Activated naive CD4-positive, alpha-beta T cell (primary cell): ENCODE measurements around the gene ENGASE.
"Not testable (repeated sequence)": the region's sequence is repeated elsewhere in the genome, so short reads cannot be mapped to it uniquely, and the experiment has no call there.

Source experiments
- DNase-seq, 4 experiments: peaks; one replicate each; lab custom pipeline; 2025; lab: John Stamatoyannopoulos, UW

Gene ENGASE

GRCh38 chr17:79074649-79075445 lies at the start of gene ENGASE:
ENGASE (plus strand) TSS chr17:79074824; CDS start chr17:79074945, 121 bp downstream.
- DNase-seq = peak; percentile 76 to 91 (median 82)

- DNase-seq = no peak
Observed at GRCh38 chr17:79024901-79025737, 49.5 kb upstream of the ENGASE start.

- no peak for DNase-seq
Observed at GRCh38 chr17:79026376-79027273, 48.0 kb upstream of the ENGASE start.

- DNase-seq = no peak
Observed at GRCh38 chr17:79027274-79027924, 47.2 kb upstream of the ENGASE start.

GRCh38 chr17:79027925-79028491 lies 46.6 kb upstream of the ENGASE start:
- no peak for DNase-seq

GRCh38 chr17:79028496-79029326 lies 45.9 kb upstream of the ENGASE start:
- no peak for DNase-seq

- DNase-seq = no peak
Observed at GRCh38 chr17:79029327-79030009, 45.2 kb upstream of the ENGASE start.

- DNase-seq = not testable (repeated sequence)
Observed at GRCh38 chr17:79030636-79031035, 44.0 kb upstream of the ENGASE start.

GRCh38 chr17:79031996-79032875 lies 42.4 kb upstream of the ENGASE start:
- DNase-seq = no peak

- DNase-seq = no peak
Observed at GRCh38 chr17:79033046-79033616, 41.5 kb upstream of the ENGASE start.

GRCh38 chr17:79033741-79034501 lies 40.7 kb upstream of the ENGASE start:
- no peak for DNase-seq

GRCh38 chr17:79034931-79035485 lies 39.6 kb upstream of the ENGASE start:
- DNase-seq = no peak

GRCh38 chr17:79035686-79036085 lies 38.9 kb upstream of the ENGASE start:
- no peak for DNase-seq

GRCh38 chr17:79036181-79036580 lies 38.4 kb upstream of the ENGASE start:
- DNase-seq = no peak

- DNase-seq = no peak
Observed at GRCh38 chr17:79036596-79036995, 38.0 kb upstream of the ENGASE start.

GRCh38 chr17:79038545-79039135 lies 36.0 kb upstream of the ENGASE start:
- DNase-seq = no peak

- DNase-seq = no peak
Observed at GRCh38 chr17:79039171-79039570, 35.5 kb upstream of the ENGASE start.
